MM.1S (cell line): Measurements from ENCODE around the gene COL9A2.

ENCODE experiments used
- DNase-seq: peaks from one replicate; pipeline ENCODE4 v3.0.0-alpha.2; 2015
- H2AFZ ChIP-seq: fragments of 300-600 bp; sonication (generic); 2 replicates; pipeline ENCODE4 v1.6.0; 2016; ENCODE audit warnings: antibody characterized with exemption, low read length
- H3F3A ChIP-seq: fragments of 300-600 bp; sonication (generic); 2 replicates; pipeline ENCODE4 v1.6.1; 2016; ENCODE audit warnings: mild to moderate bottlenecking, antibody characterized with exemption, low read length, moderate library complexity, mixed read lengths; ENCODE audit not compliant: insufficient read depth
- H3K27ac ChIP-seq: fragments of 300-600 bp; sonication (generic); 2 replicates; pipeline ENCODE4 v1.5.1; 2016; ENCODE audit warnings: mild to moderate bottlenecking, low read length
- H3K27me3 ChIP-seq: fragments of 300-600 bp; sonication (generic); replicated peaks from 2 replicates; pipeline ENCODE4 v1.6.0; 2016; ENCODE audit warnings: low read length; ENCODE audit not compliant: insufficient read depth
- H3K36me3 ChIP-seq: fragments of 300-600 bp; sonication (generic); replicated peaks from 2 replicates; pipeline ENCODE4 v1.6.1; 2016; ENCODE audit warnings: mild to moderate bottlenecking, low read length, mixed read lengths; ENCODE audit not compliant: insufficient read depth
- H3K4me1 ChIP-seq: fragments of 300-600 bp; sonication (generic); 2 replicates; pipeline ENCODE4 v1.6.1; 2016; ENCODE audit warnings: low read length, mixed read lengths
- H3K4me2 ChIP-seq: fragments of 300-600 bp; sonication (generic); 2 replicates; pipeline ENCODE4 v1.6.0; 2016; ENCODE audit warnings: low read depth, low read length
- H3K4me3 ChIP-seq: fragments of 300-600 bp; sonication (generic); 2 replicates; pipeline ENCODE4 v1.5.1; 2016; ENCODE audit warnings: low read length, mixed read lengths
- H3K79me2 ChIP-seq: fragments of 300-600 bp; sonication (generic); 2 replicates; pipeline ENCODE4 v1.6.1; 2016; ENCODE audit warnings: mixed run types, low read length, mixed read lengths
- H3K9ac ChIP-seq: fragments of 300-600 bp; sonication (generic); 2 replicates; pipeline ENCODE4 v1.6.1; 2016; ENCODE audit warnings: low read length, mixed read lengths
- H3K9me2 ChIP-seq: fragments of 300-600 bp; sonication (generic); replicated peaks from 2 replicates; pipeline ENCODE4 v1.6.1; 2016; ENCODE audit warnings: mild to moderate bottlenecking, low read length, mixed read lengths; ENCODE audit not compliant: insufficient read depth
- H3K9me3 ChIP-seq: fragments of 300-600 bp; sonication (generic); replicated peaks from 2 replicates; pipeline ENCODE4 v1.6.1; 2016; ENCODE audit warnings: mild to moderate bottlenecking, low read length, mixed read lengths; ENCODE audit not compliant: insufficient read depth
- H4K20me1 ChIP-seq: fragments of 300-600 bp; sonication (generic); 2 replicates; pipeline ENCODE4 v1.6.1; 2016; ENCODE audit warnings: mild to moderate bottlenecking, low read length, moderate library complexity, mixed read lengths; ENCODE audit not compliant: insufficient read depth
- EZH2 ChIP-seq: fragments of 300-600 bp; sonication (generic); optimal IDR thresholded peaks from 2 replicates; pipeline ENCODE3; 2017; ENCODE audit warnings: low read depth, mild to moderate bottlenecking, antibody characterized with exemption, low read length, mixed read lengths
- EZH2phosphoT487 ChIP-seq: fragments of 300-600 bp; sonication (generic); IDR thresholded peaks from 2 replicates; pipeline ENCODE4 v1.6.1; 2018; ENCODE audit warnings: antibody characterized with exemption, low read length
- TF ChIP-seq, protein P1 (sequence below): fragments of 300-600 bp; sonication (generic); IDR thresholded peaks from 2 replicates; pipeline ENCODE4 v1.5.1; 2016; ENCODE audit warnings: antibody characterized with exemption, low read length, mixed read lengths

The COL9A2 gene

DNA sequence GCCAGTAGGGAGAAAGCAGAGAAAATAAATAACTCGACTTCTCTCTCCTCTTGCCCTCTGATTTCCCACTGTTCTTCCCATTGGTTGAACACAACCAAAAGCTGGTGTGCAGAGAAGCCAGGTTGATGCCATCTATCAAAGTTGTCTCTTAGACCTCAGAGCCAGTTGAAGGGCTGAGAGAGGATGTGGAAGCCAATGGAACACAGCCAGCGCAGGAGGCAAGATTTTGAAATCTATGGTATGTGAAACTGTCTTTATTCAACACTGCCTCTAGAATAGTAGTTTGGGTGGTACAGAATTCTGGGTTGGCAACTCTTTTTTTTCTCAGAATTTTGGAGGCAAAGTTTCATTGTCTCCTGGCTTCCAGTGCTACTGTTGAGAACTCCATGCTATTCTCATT, 45.1 kb upstream of the COL9A2 start:
- Histone ChIP-seq H3K36me3 (no peaks in the 10 kb centered on the region), H2AFZ (no peak overlapping the region), H4K20me1 (no peaks in the 10 kb centered on the region), H3K27ac (no peak overlapping the region), H3K27me3 (no peaks in the 10 kb centered on the region), H3K4me1 (no peaks in the 10 kb centered on the region), H3K9ac (no peak overlapping the region), H3K9me2 (no peaks in the 10 kb centered on the region), H3K4me3 (no peak overlapping the region), H3F3A (no peaks in the 10 kb centered on the region), H3K4me2 (no peak overlapping the region), H3K79me2 (no peaks in the 10 kb centered on the region), H3K9me3 (no peaks in the 10 kb centered on the region)
- TF ChIP-seq, protein P1, sequence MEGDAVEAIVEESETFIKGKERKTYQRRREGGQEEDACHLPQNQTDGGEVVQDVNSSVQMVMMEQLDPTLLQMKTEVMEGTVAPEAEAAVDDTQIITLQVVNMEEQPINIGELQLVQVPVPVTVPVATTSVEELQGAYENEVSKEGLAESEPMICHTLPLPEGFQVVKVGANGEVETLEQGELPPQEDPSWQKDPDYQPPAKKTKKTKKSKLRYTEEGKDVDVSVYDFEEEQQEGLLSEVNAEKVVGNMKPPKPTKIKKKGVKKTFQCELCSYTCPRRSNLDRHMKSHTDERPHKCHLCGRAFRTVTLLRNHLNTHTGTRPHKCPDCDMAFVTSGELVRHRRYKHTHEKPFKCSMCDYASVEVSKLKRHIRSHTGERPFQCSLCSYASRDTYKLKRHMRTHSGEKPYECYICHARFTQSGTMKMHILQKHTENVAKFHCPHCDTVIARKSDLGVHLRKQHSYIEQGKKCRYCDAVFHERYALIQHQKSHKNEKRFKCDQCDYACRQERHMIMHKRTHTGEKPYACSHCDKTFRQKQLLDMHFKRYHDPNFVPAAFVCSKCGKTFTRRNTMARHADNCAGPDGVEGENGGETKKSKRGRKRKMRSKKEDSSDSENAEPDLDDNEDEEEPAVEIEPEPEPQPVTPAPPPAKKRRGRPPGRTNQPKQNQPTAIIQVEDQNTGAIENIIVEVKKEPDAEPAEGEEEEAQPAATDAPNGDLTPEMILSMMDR: no peak
- TF ChIP-seq EZH2phosphoT487: no peak
- no peak for TF ChIP-seq EZH2
- no peak for DNase-seq

DNA sequence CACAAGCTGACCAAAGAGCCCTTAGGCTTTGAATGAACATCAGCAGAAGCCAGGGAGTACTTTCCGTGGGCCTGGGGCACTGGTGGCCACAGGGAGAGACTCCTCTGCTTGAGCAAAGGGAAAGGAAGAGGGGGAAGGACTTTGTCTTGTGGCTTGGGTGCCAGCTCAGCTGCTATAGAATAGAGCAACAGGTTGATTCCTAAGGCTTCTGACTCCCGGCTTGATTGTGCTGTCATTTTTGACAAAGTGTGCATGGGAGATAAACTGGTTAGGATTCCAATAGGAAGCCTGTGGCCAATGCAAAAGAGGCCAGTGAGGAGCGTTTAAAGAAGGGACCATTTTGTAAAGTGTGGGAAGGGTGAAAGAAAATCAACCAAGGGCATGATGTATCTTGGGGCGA, 44.6 kb upstream of the COL9A2 start:
- TF ChIP-seq EZH2phosphoT487 (no peak), EZH2 (no peak)
- TF ChIP-seq, protein P1: no peak
- H3K27me3 ChIP-seq: no peaks in the 10 kb centered on the region
- no peak overlapping the region for H2AFZ ChIP-seq
- no peak for DNase-seq
- no peaks in the 10 kb centered on the region for H3F3A ChIP-seq
- H4K20me1 ChIP-seq: no peaks in the 10 kb centered on the region
- H3K9me3 ChIP-seq: no peaks in the 10 kb centered on the region
- H3K27ac ChIP-seq: no peak overlapping the region
- no peak overlapping the region for H3K4me3 ChIP-seq
- H3K36me3 ChIP-seq: no peaks in the 10 kb centered on the region
- no peak overlapping the region for H3K4me2 ChIP-seq
- H3K9me2 ChIP-seq: no peaks in the 10 kb centered on the region
- no peak overlapping the region for H3K9ac ChIP-seq
- H3K4me1 ChIP-seq: no peaks in the 10 kb centered on the region
- H3K79me2 ChIP-seq: no peaks in the 10 kb centered on the region

DNA sequence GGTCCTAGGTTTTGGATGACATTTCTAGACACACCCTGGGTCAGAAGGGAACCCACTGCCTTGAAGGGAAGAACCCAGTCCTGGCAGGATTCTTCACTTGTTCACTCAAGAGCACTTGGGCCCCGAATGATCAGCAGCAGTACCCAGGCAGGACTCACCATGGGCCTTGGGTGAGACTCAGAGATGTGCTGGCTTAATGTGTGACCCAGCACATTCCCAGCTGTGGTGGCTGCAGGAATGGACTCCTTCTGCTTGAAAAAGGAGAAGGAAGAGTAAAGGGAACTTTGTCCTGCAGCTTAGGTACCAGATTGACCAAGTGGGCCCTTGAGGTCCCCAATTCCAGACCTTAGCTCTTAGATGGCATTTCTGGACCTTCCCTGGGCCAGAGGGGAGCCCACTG, 44.1 kb upstream of the COL9A2 start:
- TF ChIP-seq EZH2 (no peak), EZH2phosphoT487 (no peak)
- TF ChIP-seq, protein P1: no peak
- Histone ChIP-seq H3K4me3 (no peak overlapping the region), H3K9me3 (no peaks in the 10 kb centered on the region), H3K27ac (no peak overlapping the region), H3K4me1 (no peaks in the 10 kb centered on the region), H3K9ac (no peak overlapping the region), H3K4me2 (no peak overlapping the region), H3K79me2 (no peaks in the 10 kb centered on the region), H2AFZ (no peak overlapping the region), H3F3A (no peaks in the 10 kb centered on the region), H4K20me1 (no peaks in the 10 kb centered on the region), H3K36me3 (no peaks in the 10 kb centered on the region), H3K9me2 (no peaks in the 10 kb centered on the region), H3K27me3 (no peaks in the 10 kb centered on the region)
- no peak for DNase-seq

DNA sequence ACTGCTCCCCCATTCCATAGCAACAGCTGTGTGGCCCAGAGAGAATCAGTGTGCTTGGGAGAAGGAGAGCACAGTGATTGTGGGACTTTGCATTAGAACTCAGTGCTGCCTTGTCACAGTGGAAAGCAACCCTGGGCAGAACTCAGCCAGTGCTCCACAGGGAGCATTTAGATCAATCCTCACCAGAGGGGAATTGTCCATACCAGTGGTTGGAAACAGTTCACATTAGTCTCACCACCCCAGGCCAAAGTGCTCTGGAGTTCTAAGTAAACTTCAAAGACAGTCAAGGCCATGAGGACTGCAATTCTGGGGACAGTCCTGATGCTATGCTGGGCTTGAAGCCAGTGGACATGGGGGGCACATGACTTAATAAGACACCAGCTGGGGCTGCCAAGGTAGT, 43.5 kb upstream of the COL9A2 start:
- H3K27me3 ChIP-seq: no peaks in the 10 kb centered on the region
- H3K36me3 ChIP-seq: no peaks in the 10 kb centered on the region
- H3K79me2 ChIP-seq: no peaks in the 10 kb centered on the region
- no peak for DNase-seq
- no peaks in the 10 kb centered on the region for H3K4me1 ChIP-seq
- no peaks in the 10 kb centered on the region for H4K20me1 ChIP-seq
- H3K4me2 ChIP-seq: no peak overlapping the region
- no peak overlapping the region for H3K9ac ChIP-seq
- H3F3A ChIP-seq: no peaks in the 10 kb centered on the region
- no peak overlapping the region for H2AFZ ChIP-seq
- no peak overlapping the region for H3K4me3 ChIP-seq
- H3K27ac ChIP-seq: no peak overlapping the region
- TF ChIP-seq EZH2phosphoT487: no peak
- no peak for TF ChIP-seq EZH2
- TF ChIP-seq, protein P1: no peak
- H3K9me3 ChIP-seq: no peaks in the 10 kb centered on the region
- no peaks in the 10 kb centered on the region for H3K9me2 ChIP-seq
